WI38 (cell line): ENCODE results near the gene AMZ2.
A peak's percentile ranks its signal among the peaks of the same experiment; 100 is the strongest.

Source experiments
- H3K4me3 ChIP-seq: 2 replicates; pipeline ENCODE4 v1.5.1; 2011; ENCODE audit warnings: low read depth, mild to moderate bottlenecking, control low read depth, low read length
- CTCF ChIP-seq: IDR thresholded peaks from 2 replicates; pipeline ENCODE4 v1.5.1; 2012; ENCODE audit warnings: low read depth, mild to moderate bottlenecking, control low read depth, low read length

Gene AMZ2

GRCh38 chr17:68238164-68238870 is 9.5 kb upstream of the AMZ2 start:
- H3K4me3 ChIP-seq = no peak overlapping the region
- TF ChIP-seq CTCF = no peak

GRCh38 chr17:68238871-68239253 is 9.0 kb upstream of the AMZ2 start:
- no peak overlapping the region for H3K4me3 ChIP-seq
- TF ChIP-seq CTCF = no peak

- TF ChIP-seq CTCF = no peak
These were observed 8.0 kb upstream of the AMZ2 start for GRCh38 chr17:68239632-68240366.

GRCh38 chr17:68246271-68247028 is 1.4 kb upstream of the AMZ2 start:
- no peak overlapping the region for H3K4me3 ChIP-seq
- no peak for TF ChIP-seq CTCF

More at GRCh38 chr17:68239632-68240366, 8.0 kb upstream of the AMZ2 start:
- no peak overlapping the region for H3K4me3 ChIP-seq

GRCh38 chr17:68248199-68248825 is 469 bp downstream of the AMZ2 start:
- H3K4me3 ChIP-seq = peak overlapping the region; percentile 80
- TF ChIP-seq CTCF = no peak

- peak overlapping the region; percentile 80 for H3K4me3 ChIP-seq
- no peak for TF ChIP-seq CTCF
These were observed 1.0 kb downstream of the AMZ2 start for GRCh38 chr17:68248891-68249290.
